ENCODE data around the gene FAM219B. TPM values are rescaled to one million over a fixed set of nuclear protein-coding genes. Genes with fewer than 3 reads are reported as not detected.
A peak's percentile ranks its signal among the peaks of the same experiment; 100 is the strongest.

The FAM219B gene
- total and polyA plus RNA-seq, 4 donors, result 7.5 to 15.6 (median 12.2) TPM

DNA sequence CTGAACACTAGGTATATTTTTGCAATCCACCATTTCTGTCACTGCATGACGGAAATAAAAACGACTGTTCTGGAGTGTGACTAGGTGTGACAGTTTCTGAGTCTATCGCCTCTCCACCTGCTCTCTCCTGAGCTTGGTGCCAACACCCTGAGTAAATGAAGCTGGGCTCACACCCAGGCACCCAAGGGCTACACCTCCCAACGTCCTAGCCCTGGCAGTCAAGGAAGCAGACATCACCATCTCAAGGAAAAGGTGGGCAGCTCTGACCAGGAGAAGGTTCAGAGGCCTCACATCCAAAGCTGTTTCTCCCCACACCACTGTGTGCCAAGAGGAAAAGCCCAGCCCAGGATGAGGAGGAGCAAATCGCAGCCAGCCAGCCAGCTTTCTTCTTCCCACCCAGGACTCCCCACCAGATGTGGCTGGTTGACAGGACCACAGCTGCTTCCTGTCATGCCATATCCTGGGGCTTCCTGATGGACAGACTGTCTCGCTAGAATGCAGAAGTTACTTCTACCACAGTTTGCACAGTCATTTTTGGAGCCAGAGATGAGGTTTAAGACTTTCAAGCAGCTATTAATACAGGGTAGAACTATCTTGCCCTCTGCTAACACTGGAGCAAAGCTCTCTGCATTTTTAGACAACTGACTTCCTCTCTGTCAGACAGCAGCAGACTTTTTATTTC is 36.8 kb downstream of the FAM219B start:
- peaks cover 24 to 63% (median 45%) of the 10 kb centered on the region in 4 donors for H3K4me1 ChIP-seq (ENCODE audit: control insufficient read depth in 4 of 4, insufficient read depth in 4 of 4, low read length in 3 of 4)
- H3K36me3 ChIP-seq (ENCODE audit: control insufficient read depth in 4 of 4, insufficient read depth in 3 of 4, low read depth in 1 of 4, low read length in 3 of 4), result no peaks in the 10 kb centered on the region
- 51% methylated on average over 6 of the region's 6 CpGs for WGBS
- no peaks in the 10 kb centered on the region for H3K27me3 ChIP-seq (ENCODE audit: control insufficient read depth in 4 of 4, insufficient read depth in 4 of 4, low read length in 3 of 4)
- H3K4me3 ChIP-seq (ENCODE audit: low read depth in 1 of 3, low read length in 3 of 3), result no peak overlapping the region
- TF ChIP-seq EGR1 (IDR thresholded peaks at IDR 0.05; ENCODE audit: low read depth in 2 of 2) (no peak), YY1 (IDR thresholded peaks at IDR 0.05) (no peak), RXRA (IDR thresholded peaks at IDR 0.05) (no peak), RAD21 (IDR thresholded peaks at IDR 0.05) (no peak), HNF4A (conservative IDR thresholded peaks at IDR 0.05) (no peak), NR2F2 (IDR thresholded peaks at IDR 0.05) (no peak), FOXA1 (IDR thresholded peaks at IDR 0.05) (no peak), GABPA (IDR thresholded peaks at IDR 0.05 in 1 of 2, conservative IDR thresholded peaks at IDR 0.05 in 1 of 2) (no peak), FOXA2 (IDR thresholded peaks at IDR 0.05) (no peak), JUND (IDR thresholded peaks at IDR 0.05) (no peak)
- TF ChIP-seq, protein P1, sequence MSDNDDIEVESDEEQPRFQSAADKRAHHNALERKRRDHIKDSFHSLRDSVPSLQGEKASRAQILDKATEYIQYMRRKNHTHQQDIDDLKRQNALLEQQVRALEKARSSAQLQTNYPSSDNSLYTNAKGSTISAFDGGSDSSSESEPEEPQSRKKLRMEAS (IDR thresholded peaks at IDR 0.05), result no peak
- TF ChIP-seq, protein P2, sequence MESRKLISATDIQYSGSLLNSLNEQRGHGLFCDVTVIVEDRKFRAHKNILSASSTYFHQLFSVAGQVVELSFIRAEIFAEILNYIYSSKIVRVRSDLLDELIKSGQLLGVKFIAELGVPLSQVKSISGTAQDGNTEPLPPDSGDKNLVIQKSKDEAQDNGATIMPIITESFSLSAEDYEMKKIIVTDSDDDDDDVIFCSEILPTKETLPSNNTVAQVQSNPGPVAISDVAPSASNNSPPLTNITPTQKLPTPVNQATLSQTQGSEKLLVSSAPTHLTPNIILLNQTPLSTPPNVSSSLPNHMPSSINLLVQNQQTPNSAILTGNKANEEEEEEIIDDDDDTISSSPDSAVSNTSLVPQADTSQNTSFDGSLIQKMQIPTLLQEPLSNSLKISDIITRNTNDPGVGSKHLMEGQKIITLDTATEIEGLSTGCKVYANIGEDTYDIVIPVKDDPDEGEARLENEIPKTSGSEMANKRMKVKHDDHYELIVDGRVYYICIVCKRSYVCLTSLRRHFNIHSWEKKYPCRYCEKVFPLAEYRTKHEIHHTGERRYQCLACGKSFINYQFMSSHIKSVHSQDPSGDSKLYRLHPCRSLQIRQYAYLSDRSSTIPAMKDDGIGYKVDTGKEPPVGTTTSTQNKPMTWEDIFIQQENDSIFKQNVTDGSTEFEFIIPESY (IDR thresholded peaks at IDR 0.05), result no peak
- no peak overlapping the region for H3K9ac ChIP-seq (ENCODE audit: low read depth in 1 of 2, low read length in 2 of 2)
- peak overlapping the region in 1 of 2 donors; percentile 17 for H3K27ac ChIP-seq (ENCODE audit: low read depth in 1 of 2, low read length in 2 of 2)
- H3K9me3 ChIP-seq (ENCODE audit: control insufficient read depth in 4 of 4, low read length in 3 of 4), result no peaks in the 10 kb centered on the region
- DNase-seq (ENCODE audit: low spot score), result no peak

DNA sequence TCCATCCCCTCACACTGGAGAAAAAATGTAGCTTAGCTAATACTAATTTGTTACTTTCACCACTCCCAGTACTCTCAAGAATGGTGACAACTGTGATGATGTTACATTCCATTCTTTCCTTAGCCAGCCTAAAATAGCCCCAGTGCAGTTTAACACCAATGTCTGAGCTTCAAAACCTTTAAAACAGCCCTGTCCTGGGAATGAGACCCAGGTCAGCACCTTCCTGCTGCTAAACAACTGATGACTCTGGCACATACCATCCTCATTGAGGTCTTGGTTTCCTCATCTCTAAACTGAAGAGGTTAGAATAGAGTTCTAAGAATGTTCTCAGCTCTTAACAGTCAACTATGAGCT is 37.3 kb downstream of the FAM219B start:
- no peak overlapping the region for H3K27ac ChIP-seq (ENCODE audit: low read depth in 1 of 2, low read length in 2 of 2)
- no peak for DNase-seq (ENCODE audit: low spot score)
- H3K9ac ChIP-seq (ENCODE audit: low read depth in 1 of 2, low read length in 2 of 2), result no peak overlapping the region
- TF ChIP-seq FOXA1 (IDR thresholded peaks at IDR 0.05) (no peak), NR2F2 (IDR thresholded peaks at IDR 0.05) (no peak), HNF4G (IDR thresholded peaks at IDR 0.05) (no peak), EGR1 (IDR thresholded peaks at IDR 0.05; ENCODE audit: low read depth in 2 of 2) (no peak), TAF1 (conservative IDR thresholded peaks at IDR 0.05) (no peak), SP1 (IDR thresholded peaks at IDR 0.05) (no peak), RAD21 (IDR thresholded peaks at IDR 0.05) (no peak), GABPA (IDR thresholded peaks at IDR 0.05 in 1 of 2, conservative IDR thresholded peaks at IDR 0.05 in 1 of 2) (no peak), YY1 (IDR thresholded peaks at IDR 0.05) (no peak), RXRA (IDR thresholded peaks at IDR 0.05) (no peak), JUND (IDR thresholded peaks at IDR 0.05) (no peak)
- TF ChIP-seq, protein P3, sequence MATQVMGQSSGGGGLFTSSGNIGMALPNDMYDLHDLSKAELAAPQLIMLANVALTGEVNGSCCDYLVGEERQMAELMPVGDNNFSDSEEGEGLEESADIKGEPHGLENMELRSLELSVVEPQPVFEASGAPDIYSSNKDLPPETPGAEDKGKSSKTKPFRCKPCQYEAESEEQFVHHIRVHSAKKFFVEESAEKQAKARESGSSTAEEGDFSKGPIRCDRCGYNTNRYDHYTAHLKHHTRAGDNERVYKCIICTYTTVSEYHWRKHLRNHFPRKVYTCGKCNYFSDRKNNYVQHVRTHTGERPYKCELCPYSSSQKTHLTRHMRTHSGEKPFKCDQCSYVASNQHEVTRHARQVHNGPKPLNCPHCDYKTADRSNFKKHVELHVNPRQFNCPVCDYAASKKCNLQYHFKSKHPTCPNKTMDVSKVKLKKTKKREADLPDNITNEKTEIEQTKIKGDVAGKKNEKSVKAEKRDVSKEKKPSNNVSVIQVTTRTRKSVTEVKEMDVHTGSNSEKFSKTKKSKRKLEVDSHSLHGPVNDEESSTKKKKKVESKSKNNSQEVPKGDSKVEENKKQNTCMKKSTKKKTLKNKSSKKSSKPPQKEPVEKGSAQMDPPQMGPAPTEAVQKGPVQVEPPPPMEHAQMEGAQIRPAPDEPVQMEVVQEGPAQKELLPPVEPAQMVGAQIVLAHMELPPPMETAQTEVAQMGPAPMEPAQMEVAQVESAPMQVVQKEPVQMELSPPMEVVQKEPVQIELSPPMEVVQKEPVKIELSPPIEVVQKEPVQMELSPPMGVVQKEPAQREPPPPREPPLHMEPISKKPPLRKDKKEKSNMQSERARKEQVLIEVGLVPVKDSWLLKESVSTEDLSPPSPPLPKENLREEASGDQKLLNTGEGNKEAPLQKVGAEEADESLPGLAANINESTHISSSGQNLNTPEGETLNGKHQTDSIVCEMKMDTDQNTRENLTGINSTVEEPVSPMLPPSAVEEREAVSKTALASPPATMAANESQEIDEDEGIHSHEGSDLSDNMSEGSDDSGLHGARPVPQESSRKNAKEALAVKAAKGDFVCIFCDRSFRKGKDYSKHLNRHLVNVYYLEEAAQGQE (IDR thresholded peaks at IDR 0.05), result no peak
- TF ChIP-seq, protein P2 (IDR thresholded peaks at IDR 0.05), result no peak
- TF ChIP-seq, protein P4, sequence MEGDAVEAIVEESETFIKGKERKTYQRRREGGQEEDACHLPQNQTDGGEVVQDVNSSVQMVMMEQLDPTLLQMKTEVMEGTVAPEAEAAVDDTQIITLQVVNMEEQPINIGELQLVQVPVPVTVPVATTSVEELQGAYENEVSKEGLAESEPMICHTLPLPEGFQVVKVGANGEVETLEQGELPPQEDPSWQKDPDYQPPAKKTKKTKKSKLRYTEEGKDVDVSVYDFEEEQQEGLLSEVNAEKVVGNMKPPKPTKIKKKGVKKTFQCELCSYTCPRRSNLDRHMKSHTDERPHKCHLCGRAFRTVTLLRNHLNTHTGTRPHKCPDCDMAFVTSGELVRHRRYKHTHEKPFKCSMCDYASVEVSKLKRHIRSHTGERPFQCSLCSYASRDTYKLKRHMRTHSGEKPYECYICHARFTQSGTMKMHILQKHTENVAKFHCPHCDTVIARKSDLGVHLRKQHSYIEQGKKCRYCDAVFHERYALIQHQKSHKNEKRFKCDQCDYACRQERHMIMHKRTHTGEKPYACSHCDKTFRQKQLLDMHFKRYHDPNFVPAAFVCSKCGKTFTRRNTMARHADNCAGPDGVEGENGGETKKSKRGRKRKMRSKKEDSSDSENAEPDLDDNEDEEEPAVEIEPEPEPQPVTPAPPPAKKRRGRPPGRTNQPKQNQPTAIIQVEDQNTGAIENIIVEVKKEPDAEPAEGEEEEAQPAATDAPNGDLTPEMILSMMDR (IDR thresholded peaks at IDR 0.05; ENCODE audit: low read depth, low read length, missing input control), result no peak
- no peak overlapping the region for H3K4me3 ChIP-seq (ENCODE audit: low read depth in 1 of 3, low read length in 3 of 3)
- no peaks in the 10 kb centered on the region for H3K9me3 ChIP-seq (ENCODE audit: control insufficient read depth in 4 of 4, low read length in 3 of 4)
- peaks cover 24 to 63% (median 45%) of the 10 kb centered on the region in 4 donors for H3K4me1 ChIP-seq (ENCODE audit: control insufficient read depth in 4 of 4, insufficient read depth in 4 of 4, low read length in 3 of 4)
- no peaks in the 10 kb centered on the region for H3K27me3 ChIP-seq (ENCODE audit: control insufficient read depth in 4 of 4, insufficient read depth in 4 of 4, low read length in 3 of 4)
- H3K36me3 ChIP-seq (ENCODE audit: control insufficient read depth in 4 of 4, insufficient read depth in 3 of 4, low read depth in 1 of 4, low read length in 3 of 4), result no peaks in the 10 kb centered on the region

Measured in liver (tissue), 9 donors.